Stimulated activated CD8-positive, alpha-beta memory T cell treated with anti-CD3 and anti-CD28 coated beads, Interleukin-15, amount 100 ng/mL, for 48 hours (primary cell): Measurements from ENCODE around the gene DCBLD2.

Experiments
- DNase-seq, 2 donors: peaks; one replicate each; pipeline ENCODE4 v3.0.0-alpha.2; 2020; ENCODE audit warnings: low read depth in 2 of 2

Gene DCBLD2

DNA sequence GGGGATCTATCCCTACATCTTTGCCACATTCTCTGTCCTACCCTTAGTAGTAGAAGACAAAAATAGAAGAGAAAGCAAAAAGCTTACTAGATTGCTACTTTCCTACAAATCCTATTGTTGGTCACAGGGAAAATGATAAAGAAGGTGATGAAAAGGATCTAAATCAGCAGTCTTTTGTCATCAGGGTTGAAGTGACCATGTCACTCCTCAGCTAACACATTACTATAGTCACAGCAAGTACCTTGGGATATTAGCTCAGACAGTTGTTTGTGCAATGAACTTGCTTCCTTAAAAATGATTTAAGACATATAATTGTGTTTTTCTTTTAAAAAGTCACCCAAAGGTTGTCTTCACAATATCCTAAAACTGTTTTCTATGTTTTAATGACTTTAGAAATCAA is 132.0 kb downstream of the DCBLD2 start:
- DNase-seq: no peak

DNA sequence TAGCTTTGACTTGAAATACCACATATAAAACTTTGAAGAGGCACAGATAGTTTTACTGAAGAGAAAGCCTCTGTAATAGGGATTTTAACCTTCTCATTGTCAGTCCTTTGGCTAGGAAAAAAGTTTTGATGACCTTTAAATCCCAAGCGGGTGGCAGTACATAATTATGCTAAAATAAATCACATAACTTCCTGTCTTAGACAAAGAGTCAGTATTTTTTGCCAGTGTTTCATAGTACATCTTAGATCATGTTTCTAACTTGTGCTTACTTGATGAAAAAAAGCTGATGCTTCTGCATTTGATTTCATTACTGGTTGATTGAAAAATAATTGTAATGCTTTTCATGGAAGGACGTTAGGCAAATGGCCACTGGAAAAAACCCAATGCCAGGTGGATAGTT is 132.5 kb downstream of the DCBLD2 start:
- DNase-seq: no peak

DNA sequence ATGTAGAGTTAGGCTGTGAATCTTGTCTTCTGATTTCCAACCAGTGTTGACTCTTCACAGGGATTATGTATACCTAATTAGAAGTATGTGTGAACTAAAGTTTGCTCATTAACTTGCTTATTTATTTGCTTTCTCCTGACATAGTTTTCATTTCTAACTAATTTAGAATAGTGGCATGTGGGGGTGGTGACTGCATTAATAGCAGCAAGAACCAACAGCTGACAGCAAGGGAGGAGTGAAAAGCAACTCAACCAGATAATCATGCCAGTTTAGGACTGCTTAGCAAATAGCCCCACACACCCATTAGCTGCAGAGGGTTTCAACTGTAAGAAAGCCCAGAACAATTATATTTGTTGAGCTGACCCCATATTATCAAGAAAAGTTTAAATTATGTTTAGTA is 134.6 kb downstream of the DCBLD2 start:
- no peak for DNase-seq

DNA sequence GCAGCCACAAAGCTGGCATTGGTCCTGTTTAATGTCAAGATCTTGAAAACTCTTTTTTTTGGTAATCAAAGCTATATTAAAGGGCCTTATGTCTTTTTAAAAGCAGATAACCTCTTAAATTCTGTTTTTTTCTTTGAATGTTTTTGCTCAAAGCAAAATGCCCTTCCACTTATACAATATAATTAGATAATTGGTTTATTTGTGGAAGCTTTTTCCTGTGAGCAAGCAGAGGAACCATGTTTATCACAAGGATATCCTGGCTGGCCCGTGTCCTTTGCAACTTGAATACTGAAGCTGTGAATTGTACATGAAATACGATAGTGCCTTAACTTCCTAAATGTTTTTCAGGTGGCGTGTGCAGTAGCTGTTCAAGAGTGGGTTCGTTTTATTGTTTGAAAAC is 135.8 kb downstream of the DCBLD2 start:
- DNase-seq: no peak

DNA sequence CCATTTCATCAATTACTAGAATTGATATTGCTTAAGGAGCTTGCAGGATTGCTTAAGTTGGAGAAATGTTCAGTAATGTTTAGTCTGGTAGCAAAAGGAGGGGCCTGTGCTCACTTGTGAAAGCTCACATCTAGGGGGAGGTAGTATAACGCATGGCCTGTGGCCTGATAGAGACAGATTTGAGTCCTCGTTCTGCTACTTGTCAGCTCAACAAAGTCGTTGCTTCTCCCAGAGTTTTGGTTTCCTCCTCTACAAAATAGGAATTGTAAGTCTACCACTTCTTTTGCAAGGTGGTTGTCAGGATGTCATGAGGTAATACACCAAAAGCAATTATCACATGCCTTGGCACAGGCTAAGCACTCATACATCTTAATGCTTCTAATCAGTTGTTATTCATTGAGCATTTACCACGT is 137.0 kb downstream of the DCBLD2 start:
- DNase-seq: no peak

DNA sequence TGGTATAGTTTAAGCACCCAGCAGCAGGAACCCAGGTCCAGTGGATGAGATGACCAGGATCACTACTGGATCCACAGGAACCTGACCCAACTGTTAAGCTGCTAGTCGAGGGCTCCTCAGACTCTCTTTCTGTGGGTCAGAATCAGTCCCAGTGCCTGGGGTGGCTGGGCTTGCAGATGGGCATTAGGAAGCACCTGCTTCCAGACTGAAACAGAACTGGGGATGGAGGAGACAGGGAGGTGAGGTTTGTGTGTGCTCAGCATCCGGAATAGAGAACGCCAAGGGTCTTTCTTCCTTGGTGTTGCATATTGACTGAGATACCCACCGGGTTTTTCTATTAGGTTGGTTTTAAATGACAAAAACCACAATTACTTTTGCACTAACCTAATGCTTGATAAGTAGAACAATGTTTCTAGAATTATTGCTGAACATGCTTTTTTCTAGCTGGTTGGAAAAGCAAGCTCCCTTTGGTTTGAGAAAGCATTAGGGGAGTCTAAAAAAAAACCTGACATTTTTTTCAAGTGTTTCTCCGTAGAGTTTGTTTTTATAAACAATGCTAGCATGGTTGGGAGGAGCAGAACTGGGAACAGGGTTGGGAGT is 137.6 kb downstream of the DCBLD2 start:
- no peak for DNase-seq

DNA sequence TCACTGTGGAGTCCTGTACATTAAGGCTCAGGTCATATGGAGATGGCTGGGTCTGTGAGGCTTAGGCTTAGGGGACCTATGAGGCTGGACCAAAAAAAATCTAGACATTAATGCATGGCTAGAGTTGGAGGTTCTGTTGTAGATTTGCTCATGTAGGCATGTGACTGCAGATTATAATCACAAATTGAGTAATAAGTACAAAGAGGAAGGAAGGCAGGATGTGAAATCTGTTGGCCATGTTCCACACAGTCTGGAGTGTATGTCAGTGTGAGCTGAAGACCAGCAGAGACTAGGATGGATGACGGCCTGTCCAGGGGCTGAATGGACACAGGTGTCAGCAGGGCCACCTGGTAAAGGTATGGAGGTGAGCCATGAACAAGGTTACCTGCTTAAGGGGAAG is 138.4 kb downstream of the DCBLD2 start, which contains the start of gene ST3GAL6:
Gene ST3GAL6 (plus strand): TSS at position 265 of the 400 bp plus-strand sequence. CDS start 5,101 bp downstream, outside the sequence.
- no peak for DNase-seq

DNA sequence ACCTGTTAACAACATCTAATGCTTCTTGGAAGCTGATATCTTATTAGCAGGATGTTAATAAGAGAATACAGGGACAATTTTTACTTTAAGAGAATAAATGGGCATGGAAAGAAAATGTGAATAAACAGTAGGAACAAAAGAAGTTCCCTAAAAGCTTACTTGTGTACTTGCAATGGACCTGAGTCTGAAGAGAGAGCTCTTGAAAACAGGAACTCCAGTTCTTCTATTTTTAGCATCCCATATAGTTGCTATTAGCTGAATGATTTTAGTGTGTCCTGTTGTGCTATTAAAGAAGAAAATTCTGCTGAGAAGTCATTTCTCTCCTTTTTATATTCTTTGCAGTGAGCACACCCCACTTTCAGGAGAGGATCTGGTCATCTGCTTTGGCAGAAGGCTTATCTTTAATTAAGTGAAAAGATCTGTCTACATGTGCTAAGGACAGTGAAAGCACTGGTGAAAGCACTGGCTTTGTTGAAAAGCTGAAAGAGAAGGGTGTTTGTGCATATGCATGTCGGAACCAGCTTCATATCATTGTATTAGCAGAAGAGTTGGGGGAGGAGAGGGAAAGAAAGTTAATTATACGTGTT is 139.8 kb downstream of the DCBLD2 start:
- no peak for DNase-seq

DNA sequence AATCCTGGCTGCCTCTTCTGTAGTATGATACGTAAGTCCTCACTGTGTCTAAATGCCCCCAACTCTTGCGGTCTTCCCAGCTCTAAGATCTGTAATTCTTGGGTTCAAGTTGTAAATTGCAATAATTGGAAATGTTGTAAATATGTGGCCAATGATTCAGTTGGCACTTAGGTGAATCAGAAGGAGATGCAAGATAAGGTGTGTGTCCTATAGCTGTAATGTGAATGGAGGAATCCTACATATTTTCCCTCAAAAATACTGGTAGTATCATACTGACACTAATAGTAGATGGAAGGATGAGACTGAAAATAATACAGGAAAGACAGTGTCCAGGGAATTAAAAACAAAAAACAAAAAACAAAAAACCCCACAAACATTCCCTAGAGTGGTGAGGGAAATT is 141.9 kb downstream of the DCBLD2 start:
- DNase-seq: no peak

DNA sequence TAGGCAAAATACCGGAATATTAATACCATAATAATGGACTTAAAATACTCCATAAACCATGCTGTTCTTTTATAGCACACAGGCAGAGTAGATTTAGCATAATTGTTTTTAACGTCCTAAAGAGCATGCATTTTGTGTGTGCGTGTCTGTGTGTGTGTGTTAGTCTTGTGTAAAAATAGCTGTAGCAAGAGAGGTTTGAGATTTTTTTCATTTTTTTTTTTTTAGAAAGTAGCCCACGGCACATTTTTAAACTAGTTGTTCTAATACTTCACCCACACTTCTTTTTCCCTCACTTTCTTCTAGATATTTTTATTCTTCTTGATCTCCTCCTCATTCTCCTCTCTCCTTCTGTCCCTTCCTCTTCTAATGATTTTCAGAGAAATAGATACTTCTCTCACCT is 145.9 kb downstream of the DCBLD2 start:
- DNase-seq: no peak

DNA sequence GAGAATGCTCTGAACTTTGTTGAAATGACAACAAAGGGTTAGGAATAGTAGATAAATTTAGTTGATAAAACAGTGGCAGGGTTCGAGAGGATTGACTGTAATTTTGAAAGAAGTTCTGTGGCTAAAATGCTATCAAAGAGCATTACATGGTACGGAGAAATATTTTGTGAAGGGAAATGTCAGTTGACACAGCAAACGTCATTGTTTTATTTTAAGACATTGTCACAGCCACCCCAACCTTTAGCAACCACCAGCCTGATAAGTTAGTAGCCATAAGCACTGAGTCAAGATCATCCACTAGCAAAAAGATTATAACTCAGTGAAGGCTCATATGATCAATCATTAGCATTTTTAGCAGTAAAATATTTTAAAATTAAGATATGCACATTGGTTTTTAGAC is 147.0 kb downstream of the DCBLD2 start:
- no peak for DNase-seq

DNA sequence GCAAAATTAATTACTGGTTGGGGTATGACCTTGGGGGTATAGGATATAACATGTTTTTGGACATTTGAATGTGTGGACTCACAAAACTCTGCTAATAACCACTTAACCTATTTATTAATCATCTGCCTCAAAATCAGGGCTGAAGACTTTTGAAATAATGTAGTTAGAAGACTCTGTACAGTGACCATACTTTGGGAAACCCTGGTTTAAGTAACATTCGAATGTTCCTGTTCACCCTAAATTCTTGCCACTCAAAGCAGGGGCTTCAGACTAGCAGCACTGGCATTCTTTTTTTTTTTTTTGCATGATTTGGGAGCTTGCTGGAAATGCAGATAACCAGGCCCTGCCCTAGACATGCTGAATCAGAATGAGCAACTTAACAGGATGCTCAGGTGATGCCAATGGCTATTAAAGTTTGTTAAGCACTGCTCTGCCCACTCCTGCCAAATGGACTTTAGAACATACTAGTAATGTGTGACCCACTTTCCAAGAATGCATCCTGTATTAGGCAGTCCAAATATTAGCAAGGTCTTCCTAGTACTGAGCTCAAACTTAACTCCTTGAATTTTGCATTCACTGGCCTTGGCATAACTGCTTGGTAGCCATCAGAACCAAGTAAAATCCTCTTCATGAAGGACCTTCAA is 151.1 kb downstream of the DCBLD2 start:
- DNase-seq: no peak

DNA sequence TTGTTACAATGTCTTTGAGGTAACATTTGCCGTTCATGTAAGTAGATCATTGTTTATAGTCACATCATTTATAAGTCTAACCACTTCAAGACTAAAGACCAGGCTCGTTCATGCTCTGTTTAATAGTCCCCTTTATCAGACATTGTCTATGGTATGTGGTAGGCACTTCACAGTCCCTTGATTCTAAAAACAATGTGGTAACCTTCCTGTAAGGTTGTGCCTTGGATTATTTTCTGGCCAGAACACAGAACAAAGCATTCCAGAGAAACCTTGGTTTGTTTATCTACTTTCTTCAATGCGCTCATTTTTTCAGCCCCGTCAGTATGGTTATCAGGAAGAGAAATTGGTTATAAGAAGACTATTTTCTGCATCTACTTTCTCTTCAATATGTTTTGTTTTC is 154.6 kb downstream of the DCBLD2 start:
- DNase-seq: no peak

DNA sequence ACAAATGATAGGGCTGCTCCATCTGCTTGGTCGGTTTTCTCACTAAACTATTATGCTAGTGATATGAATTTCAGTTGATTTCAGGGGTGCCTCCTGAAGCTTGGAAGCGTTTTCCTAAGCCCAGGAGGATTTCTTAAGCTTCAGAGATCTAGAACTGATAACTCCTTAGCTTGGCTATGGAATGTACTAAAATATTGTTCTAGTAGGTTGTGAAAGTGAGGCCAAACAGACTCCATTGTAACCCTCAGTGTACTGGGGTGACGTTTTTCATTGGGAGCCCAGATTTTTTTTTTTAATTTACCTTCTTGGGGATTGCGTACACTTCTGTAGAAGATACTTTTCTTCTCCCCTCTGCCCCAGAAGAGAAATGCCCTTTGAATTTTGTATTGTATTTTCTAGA is 155.4 kb downstream of the DCBLD2 start:
- no peak for DNase-seq
